H9 (cell line): Measurements from ENCODE around the gene OR52N5. TPM values are rescaled to one million over a fixed set of nuclear protein-coding genes. Genes with fewer than 3 reads are reported as not detected.

Experiments
- DNase-seq: peaks from one replicate; pipeline ENCODE4 v3.0.0-alpha.2; 2017
- H2AFZ ChIP-seq: one replicate; pipeline ENCODE4 v1.6.1; 2013; ENCODE audit warnings: mild to moderate bottlenecking, low read length, control low read depth, moderate library complexity
- H2AK5ac ChIP-seq: 2 replicates; pipeline ENCODE4 v1.6.1; 2013; ENCODE audit warnings: low read length, control low read depth, mixed read lengths; ENCODE audit not compliant: insufficient read length
- H2BK120ac ChIP-seq: one replicate; pipeline ENCODE4 v1.6.1; 2013; ENCODE audit warnings: low read depth, mild to moderate bottlenecking, low read length, control low read depth, inconsistent platforms; ENCODE audit not compliant: poor library complexity, severe bottlenecking
- H2BK12ac ChIP-seq: 2 replicates; pipeline ENCODE4 v1.6.1; 2013; ENCODE audit warnings: low read length, control low read depth, mixed read lengths, low read depth; ENCODE audit not compliant: insufficient read length
- H2BK15ac ChIP-seq: 2 replicates; pipeline ENCODE4 v1.6.1; 2013; ENCODE audit warnings: low read depth, low read length, control low read depth
- H2BK20ac ChIP-seq: one replicate; pipeline ENCODE4 v1.6.1; 2013; ENCODE audit warnings: low read depth, mild to moderate bottlenecking, low read length, control low read depth, inconsistent platforms; ENCODE audit not compliant: poor library complexity, severe bottlenecking
- H2BK5ac ChIP-seq: 2 replicates; pipeline ENCODE4 v1.6.1; 2013; ENCODE audit warnings: low read length, control low read depth, mixed read lengths; ENCODE audit not compliant: insufficient read length
- H3K14ac ChIP-seq: 2 replicates; pipeline ENCODE4 v1.6.1; 2013; ENCODE audit warnings: low read length, control low read depth; ENCODE audit not compliant: insufficient read depth
- H3K18ac ChIP-seq: 2 replicates; pipeline ENCODE4 v1.6.1; 2013; ENCODE audit warnings: low read depth, mild to moderate bottlenecking, mixed read lengths, low read length, control low read depth; ENCODE audit not compliant: insufficient read length
- H3K23ac ChIP-seq: 2 replicates; pipeline ENCODE4 v1.6.1; 2013; ENCODE audit warnings: low read length, control low read depth, mixed read lengths, low read depth; ENCODE audit not compliant: insufficient read length
- H3K23me2 ChIP-seq: 2 replicates; pipeline ENCODE4 v1.6.1; 2013; ENCODE audit warnings: low read depth, mild to moderate bottlenecking, mixed read lengths, low read length, control low read depth; ENCODE audit not compliant: insufficient read length, poor library complexity, severe bottlenecking
- H3K27ac ChIP-seq: 2 replicates; pipeline ENCODE4 v1.5.1; 2013; ENCODE audit warnings: low read length, control low read depth, mixed read lengths, low read depth; ENCODE audit not compliant: insufficient read length
- H3K27me3 ChIP-seq: 2 replicates; pipeline ENCODE4 v1.6.1; 2013; ENCODE audit warnings: low read length, control low read depth, inconsistent platforms; ENCODE audit not compliant: insufficient read depth
- H3K4ac ChIP-seq: 2 replicates; pipeline ENCODE4 v1.6.1; 2013; ENCODE audit warnings: low read depth, mild to moderate bottlenecking, control low read depth, inconsistent platforms, low read length, moderate library complexity
- H3K4me1 ChIP-seq: 2 replicates; pipeline ENCODE4 v1.6.1; 2013; ENCODE audit warnings: low read length, control low read depth, inconsistent platforms; ENCODE audit not compliant: insufficient read depth
- H3K4me2 ChIP-seq: 2 replicates; pipeline ENCODE4 v1.6.1; 2013; ENCODE audit warnings: low read length, control low read depth, mixed read lengths; ENCODE audit not compliant: insufficient read length, insufficient read depth
- H3K56ac ChIP-seq: 2 replicates; pipeline ENCODE4 v1.6.1; 2013; ENCODE audit warnings: low read depth, mild to moderate bottlenecking, mixed read lengths, low read length, control low read depth; ENCODE audit not compliant: insufficient read length
- H3K79me1 ChIP-seq: 2 replicates; pipeline ENCODE4 v1.6.1; 2013; ENCODE audit warnings: low read depth, mild to moderate bottlenecking, moderate library complexity, low read length, control low read depth, inconsistent platforms; ENCODE audit not compliant: insufficient read depth, poor library complexity, severe bottlenecking
- H3K79me2 ChIP-seq: 2 replicates; pipeline ENCODE4 v1.6.1; 2013; ENCODE audit warnings: low read length, control low read depth, inconsistent platforms; ENCODE audit not compliant: insufficient read depth
- H3K9ac ChIP-seq: 2 replicates; pipeline ENCODE4 v1.6.1; 2013; ENCODE audit warnings: low read length, control low read depth, mixed read lengths; ENCODE audit not compliant: insufficient read length; ENCODE audit errors: extremely low read depth
- H3K9me3 ChIP-seq: one replicate; pipeline ENCODE4 v1.6.1; 2013; ENCODE audit warnings: low read depth, low read length, inconsistent platforms; ENCODE audit not compliant: control insufficient read depth
- H3T11ph ChIP-seq: one replicate; pipeline ENCODE4 v1.6.1; 2013; ENCODE audit warnings: mild to moderate bottlenecking, low read length, control low read depth, inconsistent platforms
- H4K20me1 ChIP-seq: one replicate; pipeline ENCODE4 v1.6.1; 2013; ENCODE audit not compliant: control insufficient read depth, insufficient read length, insufficient read depth
- H4K5ac ChIP-seq: 2 replicates; pipeline ENCODE4 v1.6.1; 2013; ENCODE audit warnings: low read depth, mild to moderate bottlenecking, mixed read lengths, low read length, control low read depth; ENCODE audit not compliant: insufficient read length
- H4K8ac ChIP-seq: replicated peaks from 2 replicates; pipeline ENCODE4 v1.6.1; 2013; ENCODE audit warnings: low read length, control low read depth, mixed read lengths, low read depth; ENCODE audit not compliant: insufficient read length
- H4K91ac ChIP-seq: 2 replicates; pipeline ENCODE4 v1.6.1; 2013; ENCODE audit warnings: low read depth, mild to moderate bottlenecking, moderate library complexity, mixed read lengths, low read length, control low read depth; ENCODE audit not compliant: insufficient read length
- H3K27ac Mint-ChIP-seq, 3 experiments: 2 replicates in 2 of 3; 3 replicates in 1 of 3; pipeline ENCODE4 v1.8.0; 2020 to 2021; ENCODE audit warnings: mixed read lengths in 3 of 3, mild to moderate bottlenecking in 1 of 3, moderate library complexity in 1 of 3
- H3K27me3 Mint-ChIP-seq: 2 replicates; pipeline ENCODE4 v1.8.0; 2021; ENCODE audit warnings: low read depth, mild to moderate bottlenecking, moderate library complexity, mixed read lengths
- H3K36me3 Mint-ChIP-seq, 3 experiments: 2 replicates in 2 of 3; 3 replicates in 1 of 3; pipeline ENCODE4 v1.8.0; 2020 to 2021; ENCODE audit warnings: low read depth in 3 of 3, mixed read lengths in 3 of 3; ENCODE audit not compliant: insufficient read depth in 1 of 3
- H3K4me1 Mint-ChIP-seq, 2 experiments: 2 replicates each; pipeline ENCODE4 v1.8.0; 2020; ENCODE audit warnings: mixed read lengths in 2 of 2
- H3K4me3 Mint-ChIP-seq, 2 experiments: 2 replicates in 1 of 2; 3 replicates in 1 of 2; pipeline ENCODE4 v1.8.0; 2020 to 2021; ENCODE audit warnings: mild to moderate bottlenecking in 2 of 2, mixed read lengths in 2 of 2, moderate library complexity in 1 of 2
- H3K9me3 Mint-ChIP-seq, 2 experiments: 2 replicates in 1 of 2; 3 replicates in 1 of 2; pipeline ENCODE4 v1.8.0; 2020; ENCODE audit warnings: mild to moderate bottlenecking in 2 of 2, mixed read lengths in 2 of 2, moderate library complexity in 1 of 2
- WGBS: extraction: QIAGEN DNeasy Blood & Tissue Kit; methylation state at CpG from one replicate; pipeline ENCODE4 v1.1.7; 2013; ENCODE audit warnings: missing lambda C conversion rate, low lambda C conversion rate, mixed read lengths; ENCODE audit not compliant: insufficient read length; ENCODE audit errors: extremely low coverage; 5-methylcytosine and 5-hydroxymethylcytosine counted together
- total RNA-seq: library from RNA; stranded (reverse); gene quantifications from 2 replicates; pipeline ENCODE4 v1.2.1, GENCODE V29; 2021
- TF ChIP-seq, protein P1 (sequence below): fragments of 200-600 bp; sonication (generic); conservative IDR thresholded peaks from 3 replicates; pipeline ENCODE4 v1.8.0; 2021; ENCODE audit warnings: antibody characterized with exemption, mild to moderate bottlenecking

OR52N5 gene
- total RNA-seq, 1 experiment from 2014 or later = not detected

- H4K8ac ChIP-seq = no peak overlapping the region
- H3K14ac ChIP-seq = no peak overlapping the region
- no peaks in the 10 kb centered on the region for H3K79me2 ChIP-seq
- H3T11ph ChIP-seq = no peak overlapping the region
- Mint-ChIP-seq H3K27ac (no peak overlapping the region), H3K36me3 (no peaks in the 10 kb centered on the region), H3K27me3 (no peaks in the 10 kb centered on the region), H3K4me1 (peaks cover 5 to 8% of the 10 kb centered on the region in 2 experiments), H3K9me3 (no peaks in the 10 kb centered on the region), H3K4me3 (no peak overlapping the region)
- no peaks in the 10 kb centered on the region for H3K9me3 ChIP-seq
- no peak overlapping the region for H3K56ac ChIP-seq
- H3K4ac ChIP-seq = no peak overlapping the region
- H2BK12ac ChIP-seq = no peak overlapping the region
- H2AFZ ChIP-seq = no peak overlapping the region
- H4K20me1 ChIP-seq = no peaks in the 10 kb centered on the region
- no peaks in the 10 kb centered on the region for H3K23me2 ChIP-seq
- WGBS = no CpG with 5 or more reads among the region's 1 CpG
- H2BK20ac ChIP-seq = no peak overlapping the region
- no peak overlapping the region for H2BK5ac ChIP-seq
- no peaks in the 10 kb centered on the region for H3K27me3 ChIP-seq
- no peak for DNase-seq
- no peak overlapping the region for H3K23ac ChIP-seq
- H2BK120ac ChIP-seq = no peak overlapping the region
- H3K9ac ChIP-seq = no peak overlapping the region
- H3K27ac ChIP-seq = no peak overlapping the region
- TF ChIP-seq, protein P1, sequence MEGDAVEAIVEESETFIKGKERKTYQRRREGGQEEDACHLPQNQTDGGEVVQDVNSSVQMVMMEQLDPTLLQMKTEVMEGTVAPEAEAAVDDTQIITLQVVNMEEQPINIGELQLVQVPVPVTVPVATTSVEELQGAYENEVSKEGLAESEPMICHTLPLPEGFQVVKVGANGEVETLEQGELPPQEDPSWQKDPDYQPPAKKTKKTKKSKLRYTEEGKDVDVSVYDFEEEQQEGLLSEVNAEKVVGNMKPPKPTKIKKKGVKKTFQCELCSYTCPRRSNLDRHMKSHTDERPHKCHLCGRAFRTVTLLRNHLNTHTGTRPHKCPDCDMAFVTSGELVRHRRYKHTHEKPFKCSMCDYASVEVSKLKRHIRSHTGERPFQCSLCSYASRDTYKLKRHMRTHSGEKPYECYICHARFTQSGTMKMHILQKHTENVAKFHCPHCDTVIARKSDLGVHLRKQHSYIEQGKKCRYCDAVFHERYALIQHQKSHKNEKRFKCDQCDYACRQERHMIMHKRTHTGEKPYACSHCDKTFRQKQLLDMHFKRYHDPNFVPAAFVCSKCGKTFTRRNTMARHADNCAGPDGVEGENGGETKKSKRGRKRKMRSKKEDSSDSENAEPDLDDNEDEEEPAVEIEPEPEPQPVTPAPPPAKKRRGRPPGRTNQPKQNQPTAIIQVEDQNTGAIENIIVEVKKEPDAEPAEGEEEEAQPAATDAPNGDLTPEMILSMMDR = no peak
- H4K91ac ChIP-seq = no peak overlapping the region
- no peak overlapping the region for H3K4me2 ChIP-seq
- H2BK15ac ChIP-seq = no peak overlapping the region
- no peak overlapping the region for H2AK5ac ChIP-seq
- H3K18ac ChIP-seq = no peak overlapping the region
- H4K5ac ChIP-seq = no peak overlapping the region
- no peaks in the 10 kb centered on the region for H3K4me1 ChIP-seq
- H3K79me1 ChIP-seq = no peaks in the 10 kb centered on the region
These were observed 35.2 kb upstream of the OR52N5 start for GRCh38 chr11:5818245-5818886.
